ENCODE measurements around the gene MARCHF11.

DNA sequence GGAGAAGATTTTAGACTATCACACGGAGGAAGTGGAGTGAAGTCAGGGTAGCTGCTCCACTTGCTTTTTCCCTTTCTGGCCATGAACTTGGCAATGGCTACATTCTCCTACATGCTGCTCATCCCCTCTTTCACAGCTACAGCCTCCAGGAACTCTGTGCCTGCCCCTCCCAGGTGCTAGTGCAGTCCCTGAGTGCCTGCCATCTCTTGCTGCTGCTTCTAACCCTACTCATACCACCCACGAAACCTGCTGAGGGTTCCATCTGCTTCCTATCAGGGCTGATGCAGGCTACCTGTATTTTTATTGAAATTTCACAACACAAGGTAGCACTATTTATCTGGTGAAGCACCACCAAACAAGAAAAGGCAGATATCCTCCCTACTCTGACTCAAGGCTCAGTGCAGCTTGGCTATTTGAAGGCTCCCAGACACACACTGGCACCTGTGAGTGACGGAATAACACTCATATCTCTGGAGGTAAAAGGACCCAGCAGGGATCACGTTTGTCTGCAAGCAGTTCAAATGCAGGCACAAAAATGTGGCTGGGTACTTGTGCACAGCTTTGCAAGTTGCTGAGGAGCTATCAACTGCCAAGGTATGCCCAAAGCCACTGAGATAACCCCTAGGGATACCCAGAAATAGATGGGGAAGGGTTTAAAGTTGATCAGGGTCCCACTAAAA lies 51.6 kb downstream of the MARCHF11 start:
- TF ChIP-seq, protein P1, sequence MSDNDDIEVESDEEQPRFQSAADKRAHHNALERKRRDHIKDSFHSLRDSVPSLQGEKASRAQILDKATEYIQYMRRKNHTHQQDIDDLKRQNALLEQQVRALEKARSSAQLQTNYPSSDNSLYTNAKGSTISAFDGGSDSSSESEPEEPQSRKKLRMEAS (IDR thresholded peaks at IDR 0.05): no peak
- TF ChIP-seq, protein P2, sequence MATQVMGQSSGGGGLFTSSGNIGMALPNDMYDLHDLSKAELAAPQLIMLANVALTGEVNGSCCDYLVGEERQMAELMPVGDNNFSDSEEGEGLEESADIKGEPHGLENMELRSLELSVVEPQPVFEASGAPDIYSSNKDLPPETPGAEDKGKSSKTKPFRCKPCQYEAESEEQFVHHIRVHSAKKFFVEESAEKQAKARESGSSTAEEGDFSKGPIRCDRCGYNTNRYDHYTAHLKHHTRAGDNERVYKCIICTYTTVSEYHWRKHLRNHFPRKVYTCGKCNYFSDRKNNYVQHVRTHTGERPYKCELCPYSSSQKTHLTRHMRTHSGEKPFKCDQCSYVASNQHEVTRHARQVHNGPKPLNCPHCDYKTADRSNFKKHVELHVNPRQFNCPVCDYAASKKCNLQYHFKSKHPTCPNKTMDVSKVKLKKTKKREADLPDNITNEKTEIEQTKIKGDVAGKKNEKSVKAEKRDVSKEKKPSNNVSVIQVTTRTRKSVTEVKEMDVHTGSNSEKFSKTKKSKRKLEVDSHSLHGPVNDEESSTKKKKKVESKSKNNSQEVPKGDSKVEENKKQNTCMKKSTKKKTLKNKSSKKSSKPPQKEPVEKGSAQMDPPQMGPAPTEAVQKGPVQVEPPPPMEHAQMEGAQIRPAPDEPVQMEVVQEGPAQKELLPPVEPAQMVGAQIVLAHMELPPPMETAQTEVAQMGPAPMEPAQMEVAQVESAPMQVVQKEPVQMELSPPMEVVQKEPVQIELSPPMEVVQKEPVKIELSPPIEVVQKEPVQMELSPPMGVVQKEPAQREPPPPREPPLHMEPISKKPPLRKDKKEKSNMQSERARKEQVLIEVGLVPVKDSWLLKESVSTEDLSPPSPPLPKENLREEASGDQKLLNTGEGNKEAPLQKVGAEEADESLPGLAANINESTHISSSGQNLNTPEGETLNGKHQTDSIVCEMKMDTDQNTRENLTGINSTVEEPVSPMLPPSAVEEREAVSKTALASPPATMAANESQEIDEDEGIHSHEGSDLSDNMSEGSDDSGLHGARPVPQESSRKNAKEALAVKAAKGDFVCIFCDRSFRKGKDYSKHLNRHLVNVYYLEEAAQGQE (IDR thresholded peaks at IDR 0.05; ENCODE audit: low read depth): no peak
- TF ChIP-seq POLR2A (IDR thresholded peaks at IDR 0.05; ENCODE audit: borderline replicate concordance, extremely low read depth, insufficient read depth, insufficient read length): no peak
- TF ChIP-seq, protein P3, sequence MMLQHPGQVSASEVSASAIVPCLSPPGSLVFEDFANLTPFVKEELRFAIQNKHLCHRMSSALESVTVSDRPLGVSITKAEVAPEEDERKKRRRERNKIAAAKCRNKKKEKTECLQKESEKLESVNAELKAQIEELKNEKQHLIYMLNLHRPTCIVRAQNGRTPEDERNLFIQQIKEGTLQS (IDR thresholded peaks at IDR 0.05): no peak
- TF ChIP-seq, protein P4, sequence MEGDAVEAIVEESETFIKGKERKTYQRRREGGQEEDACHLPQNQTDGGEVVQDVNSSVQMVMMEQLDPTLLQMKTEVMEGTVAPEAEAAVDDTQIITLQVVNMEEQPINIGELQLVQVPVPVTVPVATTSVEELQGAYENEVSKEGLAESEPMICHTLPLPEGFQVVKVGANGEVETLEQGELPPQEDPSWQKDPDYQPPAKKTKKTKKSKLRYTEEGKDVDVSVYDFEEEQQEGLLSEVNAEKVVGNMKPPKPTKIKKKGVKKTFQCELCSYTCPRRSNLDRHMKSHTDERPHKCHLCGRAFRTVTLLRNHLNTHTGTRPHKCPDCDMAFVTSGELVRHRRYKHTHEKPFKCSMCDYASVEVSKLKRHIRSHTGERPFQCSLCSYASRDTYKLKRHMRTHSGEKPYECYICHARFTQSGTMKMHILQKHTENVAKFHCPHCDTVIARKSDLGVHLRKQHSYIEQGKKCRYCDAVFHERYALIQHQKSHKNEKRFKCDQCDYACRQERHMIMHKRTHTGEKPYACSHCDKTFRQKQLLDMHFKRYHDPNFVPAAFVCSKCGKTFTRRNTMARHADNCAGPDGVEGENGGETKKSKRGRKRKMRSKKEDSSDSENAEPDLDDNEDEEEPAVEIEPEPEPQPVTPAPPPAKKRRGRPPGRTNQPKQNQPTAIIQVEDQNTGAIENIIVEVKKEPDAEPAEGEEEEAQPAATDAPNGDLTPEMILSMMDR (IDR thresholded peaks at IDR 0.05 in 2 of 3, conservative IDR thresholded peaks at IDR 0.05 in 1 of 3; ENCODE audit: borderline replicate concordance in 1 of 3, insufficient read depth in 1 of 3, low read depth in 2 of 3, low read length in 2 of 3): no peak
- no peak for TF ChIP-seq POLR2AphosphoS5 (IDR thresholded peaks at IDR 0.05; ENCODE audit: low read depth, low read length)
- no peak for TF ChIP-seq EZH2 (IDR thresholded peaks at IDR 0.05)
- no peak for TF ChIP-seq SIN3A (IDR thresholded peaks at IDR 0.05; ENCODE audit: low read depth)

Measured in HCT116 (cell line).